MCF 10A (cell line): ENCODE measurements around the gene CDHR4. TPM values are rescaled to one million over a fixed set of nuclear protein-coding genes. Genes with fewer than 3 reads are reported as not detected.

Source experiments
- BruUV-seq: library from RNA; stranded (reverse); fragments of 400-500 nt; replicated peaks from 2 replicates; lab custom pipeline; 2021; lab: Mats Ljungman, UMichigan
- CTCF ChIA-PET: fragments of 300-600 bp; sonication (Branson Sonifier 250); formaldehyde crosslinking; extraction: SDS; loops from one replicate; lab custom pipeline; 2021; ENCODE audit warnings: antibody characterized with exemption, inconsistent platforms; lab: Yijun Ruan, JAX
- POLR2A ChIA-PET: fragments of 300-600, 350-650 bp; sonication (Branson Sonifier 250); formaldehyde crosslinking; extraction: SDS; loops from one replicate; lab custom pipeline; 2020; ENCODE audit warnings: antibody characterized with exemption, inconsistent platforms; lab: Yijun Ruan, JAX
- DNase-seq: peaks from one replicate; pipeline ENCODE4 v3.0.0-alpha.2; 2018; ENCODE audit not compliant: unreplicated experiment
- H3K27ac Mint-ChIP-seq: one replicate; pipeline ENCODE4 v1.8.0; 2022; ENCODE audit warnings: mild to moderate bottlenecking, low read depth, mixed read lengths; ENCODE audit not compliant: unreplicated experiment
- H3K27me3 Mint-ChIP-seq: one replicate; pipeline ENCODE4 v1.8.0; 2022; ENCODE audit warnings: mixed read lengths; ENCODE audit not compliant: insufficient read depth, unreplicated experiment
- H3K36me3 Mint-ChIP-seq: one replicate; pipeline ENCODE4 v1.8.0; 2022; ENCODE audit warnings: mild to moderate bottlenecking, moderate library complexity, mixed read lengths; ENCODE audit not compliant: insufficient read depth, unreplicated experiment
- H3K4me1 Mint-ChIP-seq: one replicate; pipeline ENCODE4 v1.8.0; 2022; ENCODE audit warnings: mixed read lengths; ENCODE audit not compliant: insufficient read depth, unreplicated experiment
- H3K4me3 Mint-ChIP-seq: one replicate; pipeline ENCODE4 v1.8.0; 2022; ENCODE audit warnings: mild to moderate bottlenecking, moderate library complexity, mixed read lengths; ENCODE audit not compliant: unreplicated experiment
- H3K9me3 Mint-ChIP-seq: one replicate; pipeline ENCODE4 v1.8.0; 2022; ENCODE audit warnings: mixed read lengths; ENCODE audit not compliant: unreplicated experiment
- CTCF ChIP-seq: fragments of 200-600 bp; IDR thresholded peaks from one replicate; pipeline ENCODE4 v1.8.0; 2022; ENCODE audit warnings: antibody characterized with exemption, mild to moderate bottlenecking; ENCODE audit not compliant: unreplicated experiment
- intact Hi-C: fragments of 100-400 bp; cut with micrococcal nuclease; formaldehyde crosslinking; loops from 2 replicates; pipeline ENCODE4 v1.14.1; 2022
- total RNA-seq: library from RNA; stranded (reverse); gene quantifications from 2 replicates; pipeline ENCODE4 v1.2.3, GENCODE V29; 2022

Gene CDHR4
- total RNA-seq, 1 experiment from 2014 or later: 1.1 TPM

- intact Hi-C loops: no loop called here
- TF ChIP-seq CTCF: no peak
- H3K27ac Mint-ChIP-seq: no peak overlapping the region
- H3K27me3 Mint-ChIP-seq: no peaks in the 10 kb centered on the region
- CTCF ChIA-PET: interaction anchor here (0.6 to 1.4 kb wide), 2 partner anchors 67 to 297 kb away, joined by 3 read pairs; no protein-coding TSS in a partner anchor
- POLR2A ChIA-PET: interaction anchor here (1.0 to 2.6 kb wide), 2 partner anchors 13 to 27 kb away, joined by 3 to 9 read pairs; partner anchors contain the start of genes CDHR4 and IP6K1
- no peaks in the 10 kb centered on the region for H3K4me1 Mint-ChIP-seq
- H3K36me3 Mint-ChIP-seq: peaks cover 14% of the 10 kb centered on the region
- no peak for DNase-seq
- BruUV-seq: no TSS peak
- no peaks in the 10 kb centered on the region for H3K9me3 Mint-ChIP-seq
- H3K4me3 Mint-ChIP-seq: no peak overlapping the region
These were observed 27.0 kb downstream of the CDHR4 start for GRCh38 chr3:49772703-49773102.

- intact Hi-C loops: no loop called here
- no peak overlapping the region for H3K27ac Mint-ChIP-seq
- peaks cover 17% of the 10 kb centered on the region for H3K36me3 Mint-ChIP-seq
- DNase-seq: no peak
- no peak overlapping the region for H3K4me3 Mint-ChIP-seq
- no TSS peak for BruUV-seq
- POLR2A ChIA-PET: interaction anchor here (0.6 to 2.6 kb wide), 4 partner anchors 13 to 158 kb away, joined by 3 to 9 read pairs (median 5); partner anchors contain the start of genes CDHR4, IP6K1 and MON1A
- CTCF ChIA-PET: interaction anchor here (0.6 to 1.4 kb wide), 5 partner anchors 67 to 308 kb away, joined by 3 to 6 read pairs (median 4); no protein-coding TSS in a partner anchor
- no peaks in the 10 kb centered on the region for H3K4me1 Mint-ChIP-seq
- H3K27me3 Mint-ChIP-seq: no peaks in the 10 kb centered on the region
- H3K9me3 Mint-ChIP-seq: no peaks in the 10 kb centered on the region
- no peak for TF ChIP-seq CTCF
These were observed 28.2 kb downstream of the CDHR4 start for GRCh38 chr3:49771340-49771938.

GRCh38 chr3:49769926-49770325 is 29.7 kb downstream of the CDHR4 start:
- POLR2A ChIA-PET: interaction anchor here (0.8 to 2.2 kb wide), 4 partner anchors 14 to 320 kb away, joined by 3 to 6 read pairs (median 4); partner anchors contain the start of gene IP6K1
- H3K4me1 Mint-ChIP-seq: no peaks in the 10 kb centered on the region

More at GRCh38 chr3:49769926-49770325, 29.7 kb downstream of the CDHR4 start:
- BruUV-seq: no TSS peak
- peaks cover 22% of the 10 kb centered on the region for H3K36me3 Mint-ChIP-seq
- CTCF ChIA-PET: interaction anchor here (0.6 to 1.6 kb wide), 3 partner anchors 69 to 131 kb away, joined by 3 to 4 read pairs (median 4); no protein-coding TSS in a partner anchor
- intact Hi-C loops: no loop called here
- no peak overlapping the region for H3K4me3 Mint-ChIP-seq
- H3K27me3 Mint-ChIP-seq: no peaks in the 10 kb centered on the region
- no peaks in the 10 kb centered on the region for H3K9me3 Mint-ChIP-seq
- TF ChIP-seq CTCF: no peak
- no peak for DNase-seq
- H3K27ac Mint-ChIP-seq: peak overlapping the region; percentile 39
